Karpas-422 (cell line): ENCODE data around the gene IGFBP3. TPM values are rescaled to one million over a fixed set of nuclear protein-coding genes. Genes with fewer than 3 reads are reported as not detected.

ENCODE experiments used
- DNase-seq: peaks from one replicate; pipeline ENCODE4 v3.0.0-alpha.2; 2015
- H2AFZ ChIP-seq: fragments of 200-600 bp; sonication (generic); 2 replicates; pipeline ENCODE4 v1.6.1; 2014; ENCODE audit warnings: antibody characterized with exemption, low read length, mixed read lengths
- H3K27ac ChIP-seq: fragments of 200-600 bp; sonication (generic); 2 replicates; pipeline ENCODE4 v1.5.1; 2014; ENCODE audit warnings: mild to moderate bottlenecking, low read length, moderate library complexity
- H3K27me3 ChIP-seq: fragments of 200-600 bp; sonication (generic); 2 replicates; pipeline ENCODE4 v1.6.1; 2014; ENCODE audit warnings: low read length, mixed read lengths
- H3K36me3 ChIP-seq: fragments of 200-600 bp; sonication (generic); 2 replicates; pipeline ENCODE4 v1.6.1; 2014; ENCODE audit warnings: low read length, mixed read lengths; ENCODE audit not compliant: insufficient read depth
- H3K4me1 ChIP-seq: fragments of 200-600 bp; sonication (generic); 2 replicates; pipeline ENCODE4 v1.6.1; 2014; ENCODE audit warnings: mild to moderate bottlenecking, low read length, mixed read lengths
- H3K4me2 ChIP-seq: fragments of 200-600 bp; sonication (generic); 2 replicates; pipeline ENCODE4 v1.6.1; 2014; ENCODE audit warnings: low read length, low read depth, mild to moderate bottlenecking; ENCODE audit not compliant: poor library complexity, severe bottlenecking
- H3K4me3 ChIP-seq: fragments of 200-600 bp; sonication (generic); 2 replicates; pipeline ENCODE4 v1.5.1; 2014; ENCODE audit warnings: mild to moderate bottlenecking, antibody characterized with exemption, low read length, mixed read lengths
- H3K79me2 ChIP-seq: fragments of 200-600 bp; sonication (generic); 2 replicates; pipeline ENCODE4 v1.6.1; 2014; ENCODE audit warnings: mild to moderate bottlenecking, low read length, mixed read lengths
- H3K9ac ChIP-seq: fragments of 200-600 bp; sonication (generic); 2 replicates; pipeline ENCODE4 v1.6.0; 2014; ENCODE audit warnings: low read length
- H3K9me2 ChIP-seq: fragments of 200-600 bp; sonication (generic), shearing (Covaris generic); replicated peaks from 2 replicates; pipeline ENCODE4 v1.6.0; 2014; ENCODE audit warnings: mild to moderate bottlenecking, low read length, moderate library complexity; ENCODE audit not compliant: insufficient read depth
- H3K9me3 ChIP-seq: fragments of 300-700, 200-600 bp; sonication (generic); 2 replicates; pipeline ENCODE4 v1.6.1; 2014; ENCODE audit warnings: low read length, mixed read lengths
- H4K20me1 ChIP-seq: fragments of 200-600 bp; sonication (generic); 2 replicates; pipeline ENCODE4 v1.6.1; 2014; ENCODE audit warnings: mild to moderate bottlenecking, antibody characterized with exemption, low read length, low read depth; ENCODE audit not compliant: insufficient read depth
- total RNA-seq: library from RNA; depleted of rRNA; stranded (reverse); fragments of >200 nt; shearing (Covaris generic); gene quantifications from 2 replicates; pipeline ENCODE4 v1.2.3, GENCODE V29; 2014; ENCODE audit warnings: low replicate concordance; rRNA removed

The IGFBP3 gene
- total RNA-seq, 1 experiment from 2014 or later = not detected

- H3K4me2 ChIP-seq = no peak overlapping the region
- H2AFZ ChIP-seq = no peak overlapping the region
- no peaks in the 10 kb centered on the region for H3K9me2 ChIP-seq
Observed at GRCh38 chr7:45869426-45869825, 51.6 kb downstream of the IGFBP3 start.

GRCh38 chr7:45867471-45867870 lies 53.6 kb downstream of the IGFBP3 start:
- Histone ChIP-seq H3K36me3 (no peaks in the 10 kb centered on the region), H3K9me2 (no peaks in the 10 kb centered on the region), H3K4me2 (no peak overlapping the region), H3K9me3 (no peaks in the 10 kb centered on the region), H3K9ac (no peak overlapping the region), H3K27me3 (no peaks in the 10 kb centered on the region), H3K79me2 (no peaks in the 10 kb centered on the region), H4K20me1 (no peaks in the 10 kb centered on the region), H3K27ac (no peak overlapping the region), H2AFZ (no peak overlapping the region), H3K4me3 (no peak overlapping the region), H3K4me1 (no peaks in the 10 kb centered on the region)
- DNase-seq = no peak

More at GRCh38 chr7:45869426-45869825, 51.6 kb downstream of the IGFBP3 start:
- no peak overlapping the region for H3K9ac ChIP-seq
- H3K36me3 ChIP-seq = no peaks in the 10 kb centered on the region
- H4K20me1 ChIP-seq = no peaks in the 10 kb centered on the region
- no peak overlapping the region for H3K27ac ChIP-seq
- H3K79me2 ChIP-seq = no peaks in the 10 kb centered on the region
- no peaks in the 10 kb centered on the region for H3K9me3 ChIP-seq
- H3K4me1 ChIP-seq = no peaks in the 10 kb centered on the region
- no peaks in the 10 kb centered on the region for H3K27me3 ChIP-seq
- no peak overlapping the region for H3K4me3 ChIP-seq
- no peak for DNase-seq

- Histone ChIP-seq H3K4me1 (no peaks in the 10 kb centered on the region), H3K4me2 (no peak overlapping the region), H3K9ac (no peak overlapping the region)
Observed at GRCh38 chr7:45865594-45866410, 55.3 kb downstream of the IGFBP3 start.

GRCh38 chr7:45863715-45864114 lies 57.4 kb downstream of the IGFBP3 start:
- Histone ChIP-seq H3K9me3 (no peaks in the 10 kb centered on the region), H3K79me2 (no peaks in the 10 kb centered on the region), H3K36me3 (no peaks in the 10 kb centered on the region), H4K20me1 (no peaks in the 10 kb centered on the region), H3K9ac (no peak overlapping the region), H3K27me3 (no peaks in the 10 kb centered on the region; the same call in 1 of the 2 replicates), H3K4me2 (no peak overlapping the region), H3K27ac (no peak overlapping the region), H3K4me1 (no peaks in the 10 kb centered on the region), H3K4me3 (no peak overlapping the region), H3K9me2 (no peaks in the 10 kb centered on the region), H2AFZ (no peak overlapping the region)
- DNase-seq = no peak

More at GRCh38 chr7:45865594-45866410, 55.3 kb downstream of the IGFBP3 start:
- Histone ChIP-seq H3K27ac (no peak overlapping the region), H3K9me3 (no peaks in the 10 kb centered on the region), H3K27me3 (no peaks in the 10 kb centered on the region; the same call in 1 of the 2 replicates), H4K20me1 (no peaks in the 10 kb centered on the region), H3K79me2 (no peaks in the 10 kb centered on the region), H3K36me3 (no peaks in the 10 kb centered on the region), H3K4me3 (no peak overlapping the region), H2AFZ (no peak overlapping the region), H3K9me2 (no peaks in the 10 kb centered on the region)
- DNase-seq = no peak

Other genes starting within 250 kb of the IGFBP3 start
- gene CCDC201, start 48.2 kb downstream of the IGFBP3 start, total RNA-seq = not detected in 2 replicates
- not detected in 2 replicates for gene IGFBP1, start 32.8 kb downstream of the IGFBP3 start, total RNA-seq